ENCODE measurements around the gene CLIC5.

CLIC5 gene

GRCh38 chr6:45988635-45989034, 27.0 kb downstream of the CLIC5 start:
- TF ChIP-seq CTCF (conservative IDR thresholded peaks at IDR 0.05; ENCODE audit: control insufficient read depth, insufficient read depth, low read depth, low read length) = no peak
- H3K4me3 ChIP-seq (ENCODE audit: control insufficient read depth, low read depth, low read length) = no peak overlapping the region
- DNase-seq (ENCODE audit: low read depth) = no peak

- no peak for TF ChIP-seq CTCF (conservative IDR thresholded peaks at IDR 0.05; ENCODE audit: control insufficient read depth, insufficient read depth, low read depth, low read length)
- DNase-seq (ENCODE audit: low read depth) = no peak
- H3K4me3 ChIP-seq (ENCODE audit: control insufficient read depth, low read depth, low read length) = no peak overlapping the region
Observed at GRCh38 chr6:45987856-45988255, 27.8 kb downstream of the CLIC5 start.

- DNase-seq (ENCODE audit: low read depth) = no peak
- no peak for TF ChIP-seq CTCF (conservative IDR thresholded peaks at IDR 0.05; ENCODE audit: control insufficient read depth, insufficient read depth, low read depth, low read length)
- H3K4me3 ChIP-seq (ENCODE audit: control insufficient read depth, low read depth, low read length) = no peak overlapping the region
Observed at GRCh38 chr6:45986746-45987274, 28.9 kb downstream of the CLIC5 start.

GRCh38 chr6:45984788-45985425, 30.8 kb downstream of the CLIC5 start:
- DNase-seq (ENCODE audit: low read depth) = no peak
- TF ChIP-seq CTCF (conservative IDR thresholded peaks at IDR 0.05; ENCODE audit: control insufficient read depth, insufficient read depth, low read depth, low read length) = no peak
- no peak overlapping the region for H3K4me3 ChIP-seq (ENCODE audit: control insufficient read depth, low read depth, low read length)

- no peak for TF ChIP-seq CTCF (conservative IDR thresholded peaks at IDR 0.05; ENCODE audit: control insufficient read depth, insufficient read depth, low read depth, low read length)
- H3K4me3 ChIP-seq (ENCODE audit: control insufficient read depth, low read depth, low read length) = no peak overlapping the region
- no peak for DNase-seq (ENCODE audit: low read depth)
Observed at GRCh38 chr6:45984347-45984746, 31.3 kb downstream of the CLIC5 start.

GRCh38 chr6:45983062-45983461, 32.6 kb downstream of the CLIC5 start:
- no peak overlapping the region for H3K4me3 ChIP-seq (ENCODE audit: control insufficient read depth, low read depth, low read length)
- no peak for DNase-seq (ENCODE audit: low read depth)
- TF ChIP-seq CTCF (conservative IDR thresholded peaks at IDR 0.05; ENCODE audit: control insufficient read depth, insufficient read depth, low read depth, low read length) = no peak
